ENCODE data around the gene OXER1. TPM values are rescaled to one million over a fixed set of nuclear protein-coding genes. Genes with fewer than 3 reads are reported as not detected.

OXER1 gene
- total RNA-seq, 2 experiments from 2014 or later = 0.40 TPM; not detected in 1

DNA sequence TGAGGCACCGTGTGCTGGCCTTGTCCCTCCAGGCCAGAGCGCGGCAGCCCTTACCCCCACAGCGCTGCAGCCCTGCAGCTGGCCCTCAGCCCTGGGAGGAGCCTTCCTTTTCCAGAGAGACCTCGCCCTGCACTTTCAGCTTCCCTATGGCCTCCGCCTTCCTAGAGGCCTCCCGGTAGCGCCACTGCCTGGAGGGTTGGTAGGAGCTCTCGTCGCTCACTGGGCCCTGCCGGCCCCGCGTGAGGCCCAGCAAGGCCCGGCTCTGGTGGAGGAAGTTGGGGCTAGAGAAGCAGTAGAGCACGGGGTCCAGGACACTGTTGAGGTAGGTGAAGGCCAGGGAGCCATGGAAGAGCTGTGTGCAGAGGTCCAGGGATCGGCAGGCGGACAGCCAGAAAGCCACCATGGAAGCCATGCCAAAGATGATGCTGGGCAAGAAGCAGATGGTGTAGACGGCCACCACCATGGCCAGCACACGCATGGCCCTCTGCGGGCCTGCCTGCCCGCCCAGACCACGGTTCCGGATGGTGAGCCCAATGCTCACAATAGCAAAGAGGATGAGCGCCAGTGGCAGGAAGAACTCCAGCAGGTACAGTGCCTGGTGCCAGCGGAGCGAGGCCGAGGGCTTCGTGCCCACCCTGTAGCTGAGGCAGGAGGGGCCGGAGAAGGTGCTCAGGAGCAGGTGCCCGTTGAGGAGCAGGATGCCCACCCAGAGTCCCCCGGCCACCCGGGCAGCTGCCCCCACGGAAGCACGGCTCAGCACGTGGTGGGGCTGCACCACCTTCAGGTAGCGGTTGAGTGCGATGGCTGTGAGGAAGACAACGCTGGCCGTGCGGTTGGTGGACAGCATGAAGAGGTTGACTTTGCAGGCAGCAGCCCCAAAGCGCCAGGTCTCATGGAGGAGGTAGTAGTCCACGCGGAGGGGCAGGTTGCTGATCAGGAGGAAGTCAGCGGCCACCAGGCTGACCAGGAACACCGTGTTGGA is 821 bp downstream of the OXER1 start:
- no peak overlapping the region for H3K27ac Mint-ChIP-seq
- no peak overlapping the region for H3K4me3 Mint-ChIP-seq
- POLR2A ChIA-PET = no interaction called here
- intact Hi-C loops (cut with micrococcal nuclease) = no loop called here
- TF ChIP-seq, protein P1, sequence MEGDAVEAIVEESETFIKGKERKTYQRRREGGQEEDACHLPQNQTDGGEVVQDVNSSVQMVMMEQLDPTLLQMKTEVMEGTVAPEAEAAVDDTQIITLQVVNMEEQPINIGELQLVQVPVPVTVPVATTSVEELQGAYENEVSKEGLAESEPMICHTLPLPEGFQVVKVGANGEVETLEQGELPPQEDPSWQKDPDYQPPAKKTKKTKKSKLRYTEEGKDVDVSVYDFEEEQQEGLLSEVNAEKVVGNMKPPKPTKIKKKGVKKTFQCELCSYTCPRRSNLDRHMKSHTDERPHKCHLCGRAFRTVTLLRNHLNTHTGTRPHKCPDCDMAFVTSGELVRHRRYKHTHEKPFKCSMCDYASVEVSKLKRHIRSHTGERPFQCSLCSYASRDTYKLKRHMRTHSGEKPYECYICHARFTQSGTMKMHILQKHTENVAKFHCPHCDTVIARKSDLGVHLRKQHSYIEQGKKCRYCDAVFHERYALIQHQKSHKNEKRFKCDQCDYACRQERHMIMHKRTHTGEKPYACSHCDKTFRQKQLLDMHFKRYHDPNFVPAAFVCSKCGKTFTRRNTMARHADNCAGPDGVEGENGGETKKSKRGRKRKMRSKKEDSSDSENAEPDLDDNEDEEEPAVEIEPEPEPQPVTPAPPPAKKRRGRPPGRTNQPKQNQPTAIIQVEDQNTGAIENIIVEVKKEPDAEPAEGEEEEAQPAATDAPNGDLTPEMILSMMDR (IDR thresholded peaks at IDR 0.05) = no peak
- CTCF ChIA-PET = no interaction called here
- H3K36me3 Mint-ChIP-seq (ENCODE audit: low read depth) = peaks cover 1% of the 10 kb centered on the region
- H3K9me3 Mint-ChIP-seq = no peaks in the 10 kb centered on the region
- no peak for ATAC-seq
- no peaks in the 10 kb centered on the region for H3K27me3 Mint-ChIP-seq
- no peak for DNase-seq
- H3K4me1 Mint-ChIP-seq (ENCODE audit: low read depth) = no peaks in the 10 kb centered on the region

DNA sequence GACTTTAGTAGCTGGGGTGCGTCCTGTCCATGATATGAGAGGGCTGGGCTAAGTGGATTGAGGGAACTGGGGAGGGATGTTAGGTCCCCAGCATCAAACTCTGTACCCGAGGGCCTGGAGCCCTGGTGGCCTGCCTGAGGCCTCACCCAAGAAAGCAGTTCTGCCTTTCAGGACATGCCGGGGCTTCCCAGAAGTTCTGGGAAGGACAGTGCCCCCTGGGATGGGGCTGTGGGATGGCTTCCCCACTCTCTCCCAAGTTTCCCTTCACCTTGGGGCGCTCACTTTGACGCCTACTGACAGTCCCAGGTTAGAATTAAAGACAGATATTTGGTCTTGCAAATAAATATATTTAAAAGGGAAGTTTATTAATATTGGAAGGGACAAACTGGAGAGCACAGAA is 1.8 kb downstream of the OXER1 start:
- DNase-seq (no peak), ATAC-seq (no peak)
- Mint-ChIP-seq H3K27ac (no peak overlapping the region), H3K27me3 (no peaks in the 10 kb centered on the region), H3K4me3 (no peak overlapping the region), H3K4me1 (ENCODE audit: low read depth) (no peaks in the 10 kb centered on the region), H3K9me3 (no peaks in the 10 kb centered on the region), H3K36me3 (ENCODE audit: low read depth) (peaks cover 1% of the 10 kb centered on the region)
- CTCF ChIA-PET = no interaction called here
- TF ChIP-seq, protein P1 (IDR thresholded peaks at IDR 0.05) = no peak
- POLR2A ChIA-PET = no interaction called here
- intact Hi-C loops (cut with micrococcal nuclease) = no loop called here

DNA sequence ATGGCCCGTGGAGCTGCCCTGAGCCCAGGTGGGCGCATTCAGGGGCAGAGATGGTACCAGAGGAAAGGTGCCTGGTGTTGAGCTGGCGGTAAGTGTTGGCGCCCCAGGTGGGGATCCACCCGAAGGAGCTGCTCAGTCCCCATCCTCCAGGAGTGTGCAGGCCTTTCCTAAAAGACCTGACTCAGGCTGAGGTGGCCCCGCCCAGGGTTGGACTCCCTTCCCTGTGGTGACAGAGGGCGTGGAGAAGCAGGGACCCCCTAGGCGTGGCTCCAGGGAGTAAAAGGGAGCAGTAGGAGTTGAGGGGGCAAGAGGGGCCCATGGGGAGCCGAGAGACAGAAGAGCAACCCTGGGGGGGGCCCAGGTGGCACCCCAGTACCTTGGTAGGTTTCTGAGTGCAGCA is 2.4 kb downstream of the OXER1 start:
- ChIA-PET POLR2A (no interaction called here), CTCF (no interaction called here)
- DNase-seq (no peak), ATAC-seq (no peak)
- intact Hi-C loops (cut with micrococcal nuclease) = no loop called here
- TF ChIP-seq, protein P1 (IDR thresholded peaks at IDR 0.05) = no peak
- Mint-ChIP-seq H3K4me3 (no peak overlapping the region), H3K4me1 (ENCODE audit: low read depth) (no peaks in the 10 kb centered on the region), H3K36me3 (ENCODE audit: low read depth) (peaks cover 1% of the 10 kb centered on the region), H3K27me3 (no peaks in the 10 kb centered on the region), H3K27ac (no peak overlapping the region), H3K9me3 (no peaks in the 10 kb centered on the region)

DNA sequence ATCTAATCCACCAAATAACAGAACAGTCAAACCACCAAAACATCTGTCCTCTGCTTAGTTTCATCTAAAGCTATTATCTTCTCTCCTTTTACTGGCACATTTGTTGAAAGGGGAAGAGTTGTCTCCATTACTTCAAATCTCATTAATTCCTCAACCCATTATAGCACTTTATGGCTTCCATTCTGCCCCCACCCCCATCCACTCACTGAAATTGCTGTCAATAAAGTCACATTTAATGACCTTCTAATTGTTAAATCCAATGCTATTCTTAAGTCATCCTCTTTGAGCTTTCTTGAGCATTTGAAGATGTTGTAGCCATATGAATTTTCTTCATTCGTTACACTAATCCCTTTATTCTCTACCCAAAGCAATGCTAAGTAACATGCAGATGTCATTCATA is 5.2 kb downstream of the OXER1 start:
- peaks cover 7% of the 10 kb centered on the region for H3K4me1 Mint-ChIP-seq (ENCODE audit: low read depth)
- H3K36me3 Mint-ChIP-seq (ENCODE audit: low read depth) = peaks cover 1% of the 10 kb centered on the region
- intact Hi-C loops (cut with micrococcal nuclease) = no loop called here
- no peak overlapping the region for H3K27ac Mint-ChIP-seq
- DNase-seq (no peak), ATAC-seq (no peak)
- TF ChIP-seq, protein P1 (IDR thresholded peaks at IDR 0.05) = no peak
- no peak overlapping the region for H3K4me3 Mint-ChIP-seq
- POLR2A ChIA-PET = interaction anchor here (0.6 to 0.8 kb wide), 2 partner anchors 53 to 551 kb away, joined by 3 to 4 read pairs; no protein-coding TSS in a partner anchor
- CTCF ChIA-PET = interaction anchor here (1.1 kb wide), 1 partner anchor 17 kb away, joined by 4 read pairs; no protein-coding TSS in a partner anchor
- H3K9me3 Mint-ChIP-seq = no peaks in the 10 kb centered on the region
- no peaks in the 10 kb centered on the region for H3K27me3 Mint-ChIP-seq
